GM18507 (cell line): Measurements from ENCODE around the gene RASA2.

ENCODE experiments used
- DNase-seq: peaks from one replicate; pipeline ENCODE4 v3.0.0; 2011; ENCODE audit warnings: low read depth; ENCODE audit not compliant: insufficient read length; ENCODE audit errors: extremely low spot score
- FAIRE-seq: peaks from 2 replicates; lab custom pipeline; 2011; peaks lifted over from hg19 to GRCh38; lab: Jason Lieb, UNC

RASA2 gene

GRCh38 chr3:141659821-141660613 is 173.2 kb downstream of the RASA2 start:
- DNase-seq = no peak
- no peak for FAIRE-seq

GRCh38 chr3:141660614-141660947 is 173.8 kb downstream of the RASA2 start:
- DNase-seq (no peak), FAIRE-seq (no peak)

- DNase-seq = no peak
- FAIRE-seq = no peak
These were observed 174.7 kb downstream of the RASA2 start for GRCh38 chr3:141661229-141662196.

GRCh38 chr3:141663993-141664392 is 177.2 kb downstream of the RASA2 start:
- DNase-seq (no peak), FAIRE-seq (no peak)
